Measurements from ENCODE around the gene LRP6. TPM values are rescaled to one million over a fixed set of nuclear protein-coding genes. Genes with fewer than 3 reads are reported as not detected.

The LRP6 gene
- total and polyA plus RNA-seq, 2 of the 8 experiments (the other 6 are each of a cell fraction or from before 2014, with no cell fraction given), result 53.6 to 73.2 TPM

GRCh38 chr12:12081836-12082497 is 184.9 kb downstream of the LRP6 start:
- ChIA-PET POLR2A (ENCODE audit: partially characterized antibody) (interaction anchor here (1.2 to 2.0 kb wide), 3 partner anchors 11 to 252 kb away, joined by 3 to 10 read pairs (median 6); partner anchors contain the start of genes BCL2L14 and LRP6), CTCF (ENCODE audit: partially characterized antibody) (interaction anchor here (0.6 to 4.0 kb wide), 18 partner anchors 8 to 630 kb away, joined by 3 to 42 read pairs (median 3); no protein-coding TSS in a partner anchor)
- no peak overlapping the region for H2BK120ac ChIP-seq (replicated peaks; ENCODE audit: low read depth, low read length)
- no peak overlapping the region for H4K91ac ChIP-seq (replicated peaks; ENCODE audit: insufficient read length, low read length)
- DNase-seq (ENCODE audit: low read depth in 1 of 2, low spot score in 2 of 2) (peak in 1 of 2 experiments; percentile 52), FAIRE-seq (no peak)
- peaks cover 2% of the 10 kb centered on the region; the same call in 1 of the 2 replicates for H3K23me2 ChIP-seq (ENCODE audit: low read depth, low read length)
- H3K56ac ChIP-seq (replicated peaks; ENCODE audit: insufficient read length, low read depth, low read length), result no peak overlapping the region
- 0 out of 2 replicates have a peak overlapping the region, but pooled peaks have one; percentile 89 for H2BK15ac ChIP-seq (ENCODE audit: low read length)
- no peak overlapping the region for H3K23ac ChIP-seq (ENCODE audit: insufficient read length)
- no peak overlapping the region; the same call in 1 of the 2 replicates for H4K8ac ChIP-seq (ENCODE audit: extremely low read depth, insufficient read depth, low read length)
- no peak overlapping the region for H3K4ac ChIP-seq (replicated peaks; ENCODE audit: insufficient read length, low read depth, low read length)
- 73% methylated on average over 3 of the region's 3 CpGs; no CpG with 5 or more reads in 1 of the 2 experiments for WGBS, 2 experiments (ENCODE audit: extremely low coverage in 1 of 2, insufficient coverage in 1 of 2, insufficient read length in 1 of 2, insufficient replicate concordance in 2 of 2, low coverage in 1 of 2, low lambda C conversion rate in 2 of 2, missing lambda C conversion rate in 1 of 2)
- peaks cover 5 to 12% (median 7%) of the 10 kb centered on the region in 4 experiments; a peak in 6 of 7 replicates for H3K4me1 ChIP-seq (replicated peaks in 1 of 4; ENCODE audit: control insufficient read depth in 3 of 4, insufficient read depth in 4 of 4, low read length in 3 of 4)
- no peaks in the 10 kb centered on the region for H3K79me1 ChIP-seq (ENCODE audit: low read depth, low read length)
- no peak overlapping the region for H2AFZ ChIP-seq (ENCODE audit: low read length)
- H4K5ac ChIP-seq (ENCODE audit: insufficient read length, low read depth, low read length), result no peak overlapping the region
- H3K27ac ChIP-seq (ENCODE audit: low read depth, low read length), result no peak overlapping the region
- no peaks in the 10 kb centered on the region for H3K36me3 ChIP-seq (ENCODE audit: control insufficient read depth in 2 of 4, insufficient read depth in 4 of 4, low read length in 3 of 4)
- H3K4me3 ChIP-seq (ENCODE audit: extremely low read depth in 1 of 4, insufficient read depth in 2 of 4, low read depth in 3 of 4, low read length in 4 of 4), result no peak overlapping the region
- no peak overlapping the region for H3K14ac ChIP-seq (ENCODE audit: insufficient read length)
- no peak overlapping the region for H3K18ac ChIP-seq (ENCODE audit: extremely low read depth, low read length)
- no peaks in the 10 kb centered on the region for H3K27me3 ChIP-seq (replicated peaks in 1 of 4; ENCODE audit: control insufficient read depth in 3 of 4, extremely low read depth in 1 of 4, insufficient read depth in 3 of 4, low read length in 3 of 4)
- no peaks in the 10 kb centered on the region for H3K9me3 ChIP-seq (ENCODE audit: insufficient read depth in 2 of 2, low read depth in 1 of 2, low read length in 1 of 2)
- no peak overlapping the region for H3K4me2 ChIP-seq (ENCODE audit: insufficient read depth in 1 of 2, low read depth in 2 of 2, low read length in 2 of 2)
- H3K79me2 ChIP-seq (ENCODE audit: control insufficient read depth in 1 of 2, insufficient read depth in 2 of 2, low read length in 2 of 2), result no peaks in the 10 kb centered on the region
- H2BK12ac ChIP-seq (ENCODE audit: low read depth, low read length), result 0 out of 2 replicates have a peak overlapping the region, but pooled peaks have one; percentile 29
- no peaks in the 10 kb centered on the region for H4K20me1 ChIP-seq (replicated peaks in 1 of 2; ENCODE audit: control insufficient read depth in 1 of 2, insufficient read depth in 2 of 2, low read length in 2 of 2)
- H2BK5ac ChIP-seq (ENCODE audit: low read depth, low read length), result 0 out of 2 replicates have a peak overlapping the region, but pooled peaks have one; percentile 45
- H3K9ac ChIP-seq (replicated peaks in 1 of 4; ENCODE audit: extremely low read depth in 1 of 4, low read depth in 3 of 4, low read length in 3 of 4), result no peak overlapping the region
- H2BK20ac ChIP-seq (ENCODE audit: low read length), result no peak overlapping the region
- no peak overlapping the region for H2AK5ac ChIP-seq (ENCODE audit: low read depth, low read length)
- TF ChIP-seq EZH2 (IDR thresholded peaks at IDR 0.05; ENCODE audit: low read depth, low read length, severe bottlenecking) (no peak), KDM1A (IDR thresholded peaks at IDR 0.05; ENCODE audit: borderline replicate concordance, low read length) (0 out of 2 replicates have a peak, but pooled peaks have one; percentile 37), BCL11A (IDR thresholded peaks at IDR 0.05; ENCODE audit: low read depth in 2 of 2, low read length in 2 of 2) (no peak), CTCF (IDR thresholded peaks at IDR 0.05; ENCODE audit: control extremely low read depth in 1 of 3, insufficient read depth in 1 of 3, low read depth in 1 of 3, low read length in 3 of 3) (peak in 2 of 3 experiments; percentile 24 to 34; a peak in 2 of 4 replicates), ZNF274 (IDR thresholded peaks at IDR 0.05; ENCODE audit: borderline replicate concordance, extremely low read depth, low read length) (no peak), RAD21 (IDR thresholded peaks at IDR 0.05 in 1 of 2, conservative IDR thresholded peaks at IDR 0.05 in 1 of 2; ENCODE audit: low read depth in 2 of 2, low read length in 2 of 2) (peak; percentile 70 to 78), BACH1 (IDR thresholded peaks at IDR 0.05; ENCODE audit: low read length) (no peak), GABPA (IDR thresholded peaks at IDR 0.05; ENCODE audit: borderline replicate concordance, insufficient read depth, low read length) (no peak)

All from H1 (cell line).